GM06990 (cell line): ENCODE data around the gene SLC39A13.

Experiments
- DNase-seq: peaks from one replicate; pipeline ENCODE4 v3.0.0-alpha.2; 2011; ENCODE audit not compliant: insufficient read length; ENCODE audit errors: extremely low read depth
- H3K27me3 ChIP-seq: replicated peaks from 2 replicates; pipeline ENCODE4 v1.6.0; 2011; ENCODE audit warnings: low read length; ENCODE audit not compliant: control insufficient read depth, insufficient read depth
- H3K36me3 ChIP-seq: 2 replicates; pipeline ENCODE4 v1.5.1; 2011; ENCODE audit warnings: low read length; ENCODE audit not compliant: control insufficient read depth, insufficient read depth
- H3K4me3 ChIP-seq: replicated peaks from 2 replicates; pipeline ENCODE4 v1.5.1; 2011; ENCODE audit warnings: low read depth, mild to moderate bottlenecking, control low read depth, low read length
- TF ChIP-seq, protein P1 (sequence below): IDR thresholded peaks from 2 replicates; pipeline ENCODE4 v1.5.1; 2011; ENCODE audit warnings: low read length, control low read depth, mild to moderate bottlenecking, inconsistent platforms; ENCODE audit not compliant: insufficient read depth, poor library complexity, severe bottlenecking

The SLC39A13 gene

DNA sequence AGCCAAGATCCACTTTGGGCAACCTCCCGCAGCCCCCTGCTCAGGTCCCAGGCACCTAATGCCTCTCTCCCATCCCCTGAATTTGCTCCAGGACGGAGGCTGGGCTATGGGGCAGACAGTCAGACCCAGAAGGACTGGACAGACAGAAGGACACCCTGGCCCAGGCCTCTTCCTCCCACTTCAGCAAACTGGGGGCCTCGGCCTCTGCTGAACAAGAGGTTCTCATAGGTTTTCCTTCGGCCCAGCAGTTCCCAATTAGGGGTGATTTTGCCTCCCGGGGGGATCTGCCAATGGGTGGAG lies 33.7 kb upstream of the SLC39A13 start:
- TF ChIP-seq, protein P1, sequence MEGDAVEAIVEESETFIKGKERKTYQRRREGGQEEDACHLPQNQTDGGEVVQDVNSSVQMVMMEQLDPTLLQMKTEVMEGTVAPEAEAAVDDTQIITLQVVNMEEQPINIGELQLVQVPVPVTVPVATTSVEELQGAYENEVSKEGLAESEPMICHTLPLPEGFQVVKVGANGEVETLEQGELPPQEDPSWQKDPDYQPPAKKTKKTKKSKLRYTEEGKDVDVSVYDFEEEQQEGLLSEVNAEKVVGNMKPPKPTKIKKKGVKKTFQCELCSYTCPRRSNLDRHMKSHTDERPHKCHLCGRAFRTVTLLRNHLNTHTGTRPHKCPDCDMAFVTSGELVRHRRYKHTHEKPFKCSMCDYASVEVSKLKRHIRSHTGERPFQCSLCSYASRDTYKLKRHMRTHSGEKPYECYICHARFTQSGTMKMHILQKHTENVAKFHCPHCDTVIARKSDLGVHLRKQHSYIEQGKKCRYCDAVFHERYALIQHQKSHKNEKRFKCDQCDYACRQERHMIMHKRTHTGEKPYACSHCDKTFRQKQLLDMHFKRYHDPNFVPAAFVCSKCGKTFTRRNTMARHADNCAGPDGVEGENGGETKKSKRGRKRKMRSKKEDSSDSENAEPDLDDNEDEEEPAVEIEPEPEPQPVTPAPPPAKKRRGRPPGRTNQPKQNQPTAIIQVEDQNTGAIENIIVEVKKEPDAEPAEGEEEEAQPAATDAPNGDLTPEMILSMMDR = no peak

DNA sequence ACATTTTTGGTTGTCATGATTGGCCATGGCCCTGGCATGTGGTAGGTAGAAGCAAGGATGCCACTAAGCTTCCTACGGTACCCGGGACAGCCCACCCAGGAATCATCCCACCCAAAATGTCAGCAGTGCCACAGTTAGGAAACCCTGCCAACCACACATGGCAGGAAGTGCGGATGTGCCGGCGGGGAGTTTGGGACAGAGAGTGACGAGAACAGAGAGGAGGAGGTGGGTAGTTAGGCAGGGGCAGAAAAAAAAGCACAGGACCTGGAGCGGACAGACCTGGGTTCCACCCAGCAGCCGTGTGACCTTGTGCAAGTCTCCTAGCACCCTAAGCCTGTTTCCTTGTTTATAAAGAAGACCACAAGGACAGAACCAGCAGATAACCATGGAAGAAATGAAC lies 33.4 kb upstream of the SLC39A13 start:
- TF ChIP-seq, protein P1 = no peak
- no peak for DNase-seq
- no peaks in the 10 kb centered on the region for H3K27me3 ChIP-seq
- peaks cover 8% of the 10 kb centered on the region for H3K36me3 ChIP-seq
- H3K4me3 ChIP-seq = no peak overlapping the region

More for the DNA sequence above, 33.7 kb upstream of the SLC39A13 start:
- H3K27me3 ChIP-seq = no peaks in the 10 kb centered on the region
- no peak for DNase-seq
- no peak overlapping the region for H3K4me3 ChIP-seq
- H3K36me3 ChIP-seq = peaks cover 8% of the 10 kb centered on the region

DNA sequence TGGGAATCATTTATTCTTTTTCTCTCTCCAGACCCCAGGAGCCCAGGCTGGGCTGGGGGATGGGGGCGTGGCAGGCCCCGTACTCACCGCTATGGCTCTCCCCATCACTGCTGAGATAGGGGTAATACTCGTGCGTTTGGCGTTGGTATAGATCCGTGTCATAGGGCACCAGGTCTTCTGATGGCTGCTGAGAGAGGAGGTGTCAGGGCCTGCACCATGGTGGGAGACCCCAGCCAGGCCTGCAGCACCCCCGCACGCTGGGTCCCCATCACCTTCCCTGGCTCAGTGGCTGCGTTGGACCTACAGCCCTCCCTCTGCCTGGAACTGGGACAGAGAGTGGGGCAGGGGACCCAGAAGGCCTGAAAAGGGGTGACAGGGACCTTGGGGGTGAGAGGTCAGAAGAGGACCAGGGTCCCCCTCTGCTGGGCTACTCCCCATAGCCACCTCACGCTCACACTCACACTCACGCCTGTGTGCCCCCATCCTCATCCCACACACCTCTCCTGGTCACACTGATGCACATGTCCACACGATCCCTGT lies 32.8 kb upstream of the SLC39A13 start:
- DNase-seq = no peak
- Histone ChIP-seq H3K27me3 (no peaks in the 10 kb centered on the region), H3K36me3 (peaks cover 8% of the 10 kb centered on the region), H3K4me3 (no peak overlapping the region; the same call in 1 of the 2 replicates)
- TF ChIP-seq, protein P1 = no peak

DNA sequence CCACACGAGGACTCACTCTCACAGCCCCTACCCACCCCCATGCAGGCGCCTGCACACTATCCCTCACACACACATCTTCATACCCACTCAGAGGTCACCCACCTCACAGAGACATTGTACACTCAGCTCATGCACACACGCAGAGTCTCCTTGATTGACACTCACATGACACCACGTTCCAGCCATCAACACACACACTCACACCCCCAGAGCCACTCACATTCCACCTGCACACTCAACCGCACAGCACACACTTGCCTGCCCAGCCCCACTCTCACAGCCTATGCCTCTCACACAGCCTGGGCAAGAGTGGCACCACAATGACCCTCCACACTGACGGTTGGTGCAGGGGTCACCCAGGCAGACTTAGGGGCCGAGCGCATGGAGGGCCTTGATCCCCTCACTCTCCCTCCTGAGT lies 32.3 kb upstream of the SLC39A13 start:
- TF ChIP-seq, protein P1 = no peak
- Histone ChIP-seq H3K36me3 (peaks cover 8% of the 10 kb centered on the region), H3K4me3 (peak overlapping the region; percentile 82), H3K27me3 (no peaks in the 10 kb centered on the region)
- no peak for DNase-seq

DNA sequence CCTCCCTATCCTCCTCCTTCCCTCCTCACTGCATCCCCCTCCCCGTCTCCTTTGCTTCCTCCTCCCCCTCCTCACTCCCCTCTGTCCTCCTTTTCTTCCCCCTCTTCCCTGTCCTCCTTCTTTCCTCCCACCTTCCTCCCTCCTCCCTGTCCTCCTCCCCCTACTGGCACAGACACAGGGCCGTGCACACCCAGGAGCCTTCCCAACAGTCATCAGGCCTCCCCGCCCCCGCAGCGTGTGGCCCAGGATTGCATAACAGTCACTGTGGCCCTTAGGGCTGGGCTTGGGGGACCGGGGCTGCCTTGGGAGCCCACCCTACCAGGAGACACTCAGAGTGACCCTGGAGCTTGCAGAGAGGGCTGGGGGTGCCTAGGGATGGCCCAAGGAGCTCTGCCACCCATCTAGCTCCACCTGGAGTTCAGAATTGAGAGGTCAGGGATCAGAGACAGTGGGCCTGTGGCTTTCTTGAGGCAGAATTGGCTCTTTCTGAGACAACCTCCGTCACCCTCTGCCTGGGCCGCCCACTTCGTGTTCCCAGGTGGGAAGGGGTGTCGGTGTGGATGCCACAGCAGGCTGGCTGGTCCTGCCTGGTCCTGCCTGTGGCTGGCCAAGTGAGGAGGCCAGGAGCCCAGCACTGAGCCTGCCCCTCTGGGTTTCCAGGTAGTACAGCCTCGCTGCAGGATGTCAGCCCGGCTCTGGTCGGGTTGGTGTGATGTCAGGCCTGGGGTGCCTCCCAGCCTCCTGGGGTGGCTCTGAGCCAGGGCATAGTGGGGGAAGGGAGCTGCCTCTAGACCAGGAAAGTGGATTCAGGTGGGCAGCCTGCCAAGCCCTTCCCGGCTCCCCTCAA lies 31.6 kb upstream of the SLC39A13 start:
- TF ChIP-seq, protein P1 = no peak
- Histone ChIP-seq H3K27me3 (no peaks in the 10 kb centered on the region), H3K36me3 (peaks cover 8% of the 10 kb centered on the region), H3K4me3 (peak overlapping the region; percentile 82)
- peak; percentile 51 for DNase-seq
